Subcutaneous abdominal adipose tissue (tissue), 5 donors: ENCODE results near the gene OR7C2.

Experiments
- H3K27ac ChIP-seq: one replicate; pipeline ENCODE4 v1.7.0; 2013; ENCODE audit warnings: low read depth, mild to moderate bottlenecking, inconsistent platforms, low read length, moderate library complexity
- H3K27me3 ChIP-seq, 5 donors: one replicate each; pipeline ENCODE4 v1.7.0; 2013; ENCODE audit warnings: low read length in 5 of 5, inconsistent platforms in 1 of 5; ENCODE audit not compliant: control insufficient read depth in 5 of 5, insufficient read depth in 4 of 5
- H3K36me3 ChIP-seq, 5 donors: one replicate each; pipeline ENCODE4 v1.7.0; 2013; ENCODE audit warnings: low read length in 5 of 5; ENCODE audit not compliant: control insufficient read depth in 5 of 5, insufficient read depth in 5 of 5
- H3K4me1 ChIP-seq, 5 donors: one replicate each; pipeline ENCODE4 v1.7.0; 2013; ENCODE audit warnings: low read length in 5 of 5, mild to moderate bottlenecking in 3 of 5, moderate library complexity in 1 of 5; ENCODE audit not compliant: control insufficient read depth in 5 of 5, insufficient read depth in 5 of 5
- H3K4me3 ChIP-seq, 5 donors: one replicate each; pipeline ENCODE4 v1.7.0; 2013; ENCODE audit warnings: low read length in 5 of 5, low read depth in 1 of 5
- H3K9ac ChIP-seq, 5 donors: one replicate each; pipeline ENCODE4 v1.7.0; 2013; ENCODE audit warnings: low read length in 5 of 5, mild to moderate bottlenecking in 4 of 5, moderate library complexity in 3 of 5
- H3K9me3 ChIP-seq, 5 donors: one replicate each; pipeline ENCODE4 v1.7.0; 2013; ENCODE audit warnings: low read length in 5 of 5; ENCODE audit not compliant: control insufficient read depth in 5 of 5
- donor health status: healthy.
- donor health status: healthy.
- donor health status: healthy.
- donor health status: healthy.
- donor health status: healthy.

OR7C2 gene

DNA sequence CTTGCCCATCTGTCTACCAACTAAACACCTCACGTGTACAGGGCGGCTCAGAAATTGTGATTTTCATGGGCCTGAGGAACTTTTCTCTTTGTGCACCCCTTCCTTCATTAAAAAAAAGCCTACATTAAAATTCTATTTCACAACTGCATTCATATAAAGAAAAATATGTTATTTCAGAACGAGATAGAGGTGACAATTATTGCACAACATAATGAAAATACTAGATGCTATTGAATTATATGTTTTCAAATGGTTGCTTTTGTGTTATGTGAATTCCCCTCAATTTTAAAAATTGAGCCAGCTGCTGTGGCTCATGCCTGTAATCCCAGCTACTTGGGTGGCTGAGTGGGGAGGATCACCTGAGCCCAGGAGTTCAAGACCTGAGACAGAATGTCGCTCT lies 33.2 kb downstream of the OR7C2 start:
- Histone ChIP-seq H3K36me3 (no peaks in the 10 kb centered on the region), H3K27me3 (peaks cover 14 to 36% (median 27%) of the 10 kb centered on the region in 5 donors), H3K9me3 (peaks cover 0 to 9% (median 7%) of the 10 kb centered on the region in 5 donors), H3K4me3 (no peak overlapping the region), H3K4me1 (no peaks in the 10 kb centered on the region), H3K9ac (no peak overlapping the region), H3K27ac (no peak overlapping the region)

DNA sequence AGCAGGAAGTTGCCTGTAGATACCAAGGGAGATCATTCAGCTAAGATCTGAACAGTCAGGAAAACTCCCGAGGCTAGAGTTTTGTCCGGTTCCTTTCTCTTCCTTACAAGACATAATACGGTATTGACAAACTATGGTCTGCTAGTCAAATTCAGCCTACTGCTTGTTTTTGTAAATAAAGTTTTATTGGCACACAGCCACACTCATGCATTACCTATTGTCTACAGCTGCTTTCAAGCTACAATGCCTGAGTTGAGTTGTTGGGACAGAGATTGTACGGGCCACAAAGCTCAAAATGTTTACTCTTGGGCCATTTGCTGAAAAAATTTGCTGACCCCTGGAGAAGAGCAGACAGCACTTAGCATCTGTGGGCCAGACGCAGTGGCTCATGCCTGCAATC lies 35.8 kb downstream of the OR7C2 start:
- Histone ChIP-seq H3K9ac (no peak overlapping the region), H3K27me3 (peaks cover 24 to 45% (median 30%) of the 10 kb centered on the region in 5 donors), H3K4me3 (no peak overlapping the region), H3K4me1 (no peaks in the 10 kb centered on the region), H3K36me3 (no peaks in the 10 kb centered on the region), H3K27ac (no peak overlapping the region), H3K9me3 (peaks cover 0 to 8% (median 5%) of the 10 kb centered on the region in 5 donors)

DNA sequence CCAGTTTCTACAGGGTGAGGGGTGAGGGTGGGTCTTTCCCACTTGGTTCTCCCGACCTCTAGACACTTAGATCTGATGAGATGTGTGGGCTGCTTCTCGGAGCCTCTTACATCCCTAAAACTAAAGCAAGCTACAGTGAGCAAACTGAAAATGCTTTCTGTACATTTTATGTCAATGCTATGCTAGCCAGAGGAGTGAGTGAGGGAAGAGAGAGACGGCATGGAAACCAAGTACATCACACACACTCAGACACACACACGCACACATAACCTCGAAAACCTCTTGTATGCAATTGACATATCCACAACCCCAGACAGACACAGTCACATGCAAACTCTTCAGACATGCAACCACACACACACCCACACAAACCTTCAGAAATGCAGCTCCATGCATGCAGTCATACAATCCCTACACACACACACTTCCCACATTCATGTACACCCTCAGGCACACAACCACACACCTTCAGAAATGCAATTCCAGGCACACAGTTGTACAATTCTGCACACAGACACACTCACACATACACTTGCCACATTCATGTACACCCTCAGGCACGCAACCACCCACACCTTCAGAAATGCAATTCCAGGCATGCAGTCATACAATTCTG lies 37.0 kb downstream of the OR7C2 start:
- Histone ChIP-seq H3K9me3 (peaks cover 0 to 8% (median 5%) of the 10 kb centered on the region in 5 donors), H3K4me1 (no peaks in the 10 kb centered on the region), H3K27me3 (peaks cover 23 to 39% (median 30%) of the 10 kb centered on the region in 5 donors), H3K4me3 (no peak overlapping the region), H3K9ac (no peak overlapping the region), H3K36me3 (no peaks in the 10 kb centered on the region), H3K27ac (no peak overlapping the region)

DNA sequence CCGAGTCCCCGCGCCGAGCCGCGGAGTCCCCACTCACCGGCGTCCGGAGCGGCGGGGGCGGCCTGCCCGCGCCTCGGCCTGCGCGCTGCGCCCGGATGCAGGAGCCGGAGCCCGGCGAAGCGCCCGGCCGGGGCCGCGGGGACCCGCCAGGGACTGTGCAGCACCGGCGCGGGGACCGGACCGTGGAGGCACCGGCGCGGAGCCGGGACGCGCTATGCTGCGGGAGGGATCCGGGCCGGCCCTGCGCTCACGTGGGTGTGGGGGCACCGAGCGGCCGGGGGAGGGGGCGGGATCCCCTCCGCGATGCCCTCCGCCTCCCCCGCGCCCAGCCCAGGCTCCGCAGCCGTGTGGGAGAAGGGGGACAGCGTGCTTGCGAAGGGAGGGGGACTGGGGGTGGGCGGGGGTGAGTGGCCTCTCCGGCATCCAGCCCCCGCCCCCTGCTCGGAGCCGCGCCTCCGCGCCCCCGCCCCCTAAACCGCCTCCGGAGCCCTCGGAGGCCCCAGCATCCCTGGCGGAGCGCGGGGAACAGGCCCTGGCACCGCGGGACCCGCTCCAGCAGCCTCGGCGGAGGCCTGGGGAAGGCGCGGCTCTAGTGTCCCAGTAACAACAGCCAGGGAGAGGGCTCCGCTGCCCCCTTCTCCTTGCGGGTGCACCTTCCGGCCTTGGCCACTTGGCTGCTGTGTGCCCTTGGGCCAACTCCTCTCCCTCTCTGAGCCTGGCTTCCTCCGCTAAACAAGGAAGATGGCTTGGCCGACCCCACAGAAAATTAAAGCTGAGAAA lies 38.4 kb downstream of the OR7C2 start, which contains the start of gene SLC1A6:
Gene SLC1A6, minus strand, starts transcription at position 389 of the 780 bp plus-strand sequence. CDS start 6,954 bp downstream, outside the sequence.
- Histone ChIP-seq H3K4me3 (no peak within 1 kb of the TSS), H3K4me1 (no peaks in the 10 kb centered on the region), H3K36me3 (no peaks in the 10 kb centered on the region), H3K27me3 (peaks cover 23 to 39% (median 34%) of the 10 kb centered on the region in 5 donors), H3K9ac (no peak within 1 kb of the TSS), H3K9me3 (peaks cover 0 to 8% (median 5%) of the 10 kb centered on the region in 5 donors), H3K27ac (no peak within 1 kb of the TSS)

DNA sequence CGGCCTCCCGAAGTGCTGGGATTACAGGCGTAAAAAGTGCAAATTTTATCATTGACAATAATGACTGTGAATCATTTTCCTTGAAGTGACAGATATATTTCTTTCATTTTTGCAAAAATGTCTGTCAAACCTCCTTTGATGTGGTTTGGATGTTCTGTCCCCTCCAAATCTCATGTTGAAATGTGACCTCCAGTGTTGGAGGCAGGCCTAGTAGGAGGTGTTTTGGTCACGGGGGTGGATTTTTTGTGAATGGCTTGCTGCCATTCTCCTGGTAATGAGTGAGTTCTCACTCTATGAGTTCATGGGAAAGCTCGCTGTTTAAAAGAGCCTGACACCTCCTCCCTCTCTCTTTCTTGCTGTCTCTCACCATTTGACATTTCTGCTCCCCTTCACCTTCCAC lies 43.8 kb downstream of the OR7C2 start:
- H3K9ac ChIP-seq, result no peak overlapping the region
- no peak overlapping the region for H3K27ac ChIP-seq
- H3K4me1 ChIP-seq, result no peaks in the 10 kb centered on the region
- peaks cover 2 to 18% (median 11%) of the 10 kb centered on the region in 5 donors for H3K27me3 ChIP-seq
- H3K4me3 ChIP-seq, result no peak overlapping the region
- H3K36me3 ChIP-seq, result no peaks in the 10 kb centered on the region
- peaks cover 0 to 2% (median 0%) of the 10 kb centered on the region in 5 donors for H3K9me3 ChIP-seq
